ENCODE results near the gene GRAMD1B.

DNA sequence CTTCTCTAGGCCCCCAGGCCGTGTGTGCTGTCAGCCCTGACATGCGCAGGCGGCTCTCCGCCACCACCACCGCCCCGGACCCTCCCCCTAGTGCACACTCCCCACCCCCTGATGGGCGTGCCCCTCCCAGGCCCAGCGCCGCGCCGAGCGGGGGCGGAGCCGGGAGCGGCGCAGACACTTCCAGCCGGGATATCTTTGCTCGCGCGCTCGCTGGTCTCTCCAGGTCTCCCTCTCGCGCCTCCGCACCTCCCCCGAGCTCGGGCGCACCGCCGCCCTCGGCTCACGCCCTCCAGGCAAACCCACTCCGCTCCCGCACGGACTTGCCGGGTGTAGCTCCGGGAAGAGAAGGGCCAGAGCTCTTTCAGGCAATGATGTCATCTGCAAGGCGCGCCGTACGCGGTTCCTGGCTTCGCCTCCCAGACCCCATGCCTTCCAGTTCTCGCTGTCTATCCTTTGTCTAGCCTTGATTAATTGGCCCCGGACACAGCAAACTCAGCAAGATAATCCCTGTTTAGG is 224.6 kb downstream of the GRAMD1B start, which contains the start of gene SCN3B:
- TF ChIP-seq CTCF (IDR thresholded peaks at IDR 0.05; ENCODE audit: insufficient read depth, low read length) = no peak
- no peak for TF ChIP-seq GABPA (IDR thresholded peaks at IDR 0.05; ENCODE audit: low read depth)
- TF ChIP-seq, protein P1, sequence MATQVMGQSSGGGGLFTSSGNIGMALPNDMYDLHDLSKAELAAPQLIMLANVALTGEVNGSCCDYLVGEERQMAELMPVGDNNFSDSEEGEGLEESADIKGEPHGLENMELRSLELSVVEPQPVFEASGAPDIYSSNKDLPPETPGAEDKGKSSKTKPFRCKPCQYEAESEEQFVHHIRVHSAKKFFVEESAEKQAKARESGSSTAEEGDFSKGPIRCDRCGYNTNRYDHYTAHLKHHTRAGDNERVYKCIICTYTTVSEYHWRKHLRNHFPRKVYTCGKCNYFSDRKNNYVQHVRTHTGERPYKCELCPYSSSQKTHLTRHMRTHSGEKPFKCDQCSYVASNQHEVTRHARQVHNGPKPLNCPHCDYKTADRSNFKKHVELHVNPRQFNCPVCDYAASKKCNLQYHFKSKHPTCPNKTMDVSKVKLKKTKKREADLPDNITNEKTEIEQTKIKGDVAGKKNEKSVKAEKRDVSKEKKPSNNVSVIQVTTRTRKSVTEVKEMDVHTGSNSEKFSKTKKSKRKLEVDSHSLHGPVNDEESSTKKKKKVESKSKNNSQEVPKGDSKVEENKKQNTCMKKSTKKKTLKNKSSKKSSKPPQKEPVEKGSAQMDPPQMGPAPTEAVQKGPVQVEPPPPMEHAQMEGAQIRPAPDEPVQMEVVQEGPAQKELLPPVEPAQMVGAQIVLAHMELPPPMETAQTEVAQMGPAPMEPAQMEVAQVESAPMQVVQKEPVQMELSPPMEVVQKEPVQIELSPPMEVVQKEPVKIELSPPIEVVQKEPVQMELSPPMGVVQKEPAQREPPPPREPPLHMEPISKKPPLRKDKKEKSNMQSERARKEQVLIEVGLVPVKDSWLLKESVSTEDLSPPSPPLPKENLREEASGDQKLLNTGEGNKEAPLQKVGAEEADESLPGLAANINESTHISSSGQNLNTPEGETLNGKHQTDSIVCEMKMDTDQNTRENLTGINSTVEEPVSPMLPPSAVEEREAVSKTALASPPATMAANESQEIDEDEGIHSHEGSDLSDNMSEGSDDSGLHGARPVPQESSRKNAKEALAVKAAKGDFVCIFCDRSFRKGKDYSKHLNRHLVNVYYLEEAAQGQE (IDR thresholded peaks at IDR 0.05; ENCODE audit: insufficient replicate concordance, low read depth) = no peak
- TF ChIP-seq POLR2AphosphoS5 (IDR thresholded peaks at IDR 0.05; ENCODE audit: low read depth) = no peak
